H1 (cell line): ENCODE measurements around the gene SLC1A2.

ENCODE experiments used
- CTCF ChIP-seq, 3 experiments: IDR thresholded peaks; 1 replicate in 2 of 3; 2 replicates in 1 of 3; pipeline versions ENCODE4 v1.5.1 to v1.6.1; 2011; ENCODE audit warnings: low read length in 3 of 3, mild to moderate bottlenecking in 3 of 3, inconsistent platforms in 2 of 3, low read depth in 1 of 3, moderate library complexity in 1 of 3; ENCODE audit not compliant: insufficient read depth in 1 of 3; ENCODE audit errors: control extremely low read depth in 1 of 3
- RFX5 ChIP-seq: IDR thresholded peaks from 2 replicates; pipeline ENCODE4 v1.6.1; 2011; ENCODE audit warnings: low read depth, low read length, improper control_type of control experiment, borderline replicate concordance
- SP2 ChIP-seq: IDR thresholded peaks from 2 replicates; pipeline ENCODE4 v1.6.1; 2012; ENCODE audit warnings: mild to moderate bottlenecking, low read length, inconsistent platforms
- ZNF274 ChIP-seq: IDR thresholded peaks from 2 replicates; pipeline ENCODE4 v1.7.0; 2012; ENCODE audit warnings: low read length, borderline replicate concordance; ENCODE audit errors: extremely low read depth

- TF ChIP-seq SP2 (no peak), RFX5 (no peak), ZNF274 (no peak), CTCF (IDR thresholded peaks at IDR 0.05; ENCODE audit: control extremely low read depth in 1 of 3, insufficient read depth in 1 of 3, low read depth in 1 of 3, low read length in 3 of 3) (no peak)
Measured at GRCh38 chr11:35235936-35236666, 183.3 kb downstream of the SLC1A2 start.
